MM.1S (cell line): ENCODE results near the gene MAP3K13.

ENCODE experiments used
- EZH2 ChIP-seq: fragments of 300-600 bp; sonication (generic); optimal IDR thresholded peaks from 2 replicates; pipeline ENCODE3; 2017; ENCODE audit warnings: low read depth, mild to moderate bottlenecking, antibody characterized with exemption, low read length, mixed read lengths
- TF ChIP-seq, protein P1 (sequence below): fragments of 300-600 bp; sonication (generic); IDR thresholded peaks from 2 replicates; pipeline ENCODE4 v1.5.1; 2016; ENCODE audit warnings: antibody characterized with exemption, low read length, mixed read lengths

DNA sequence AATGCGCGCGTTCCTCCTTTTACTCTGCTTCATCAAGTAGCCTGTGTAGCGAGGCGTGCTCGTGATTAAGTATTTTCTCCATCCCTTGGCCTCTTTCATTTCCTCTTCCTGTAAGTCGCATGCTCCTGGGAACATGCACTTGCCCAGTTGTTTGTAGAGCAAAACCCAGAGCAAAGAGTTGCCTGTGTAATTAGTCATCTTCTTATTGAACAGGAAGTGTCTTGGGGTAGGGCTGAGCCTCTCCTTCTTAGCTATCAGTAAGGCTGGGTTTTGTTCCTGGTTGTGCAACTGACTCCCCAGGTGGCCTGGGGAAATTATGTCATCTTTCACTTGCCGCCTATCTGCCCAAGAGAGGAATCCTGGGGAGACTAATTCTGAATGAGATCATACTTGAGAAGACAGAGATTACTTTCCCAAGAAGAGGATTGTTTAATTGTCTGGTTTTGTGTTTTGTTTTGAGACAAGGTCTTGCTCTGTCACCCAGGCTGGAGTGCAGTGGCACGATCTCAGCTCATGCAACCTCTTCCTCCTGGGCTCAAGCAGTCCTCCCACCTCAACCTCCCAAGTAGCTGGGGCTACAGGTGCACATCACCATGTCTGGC is 174.5 kb downstream of the MAP3K13 start:
- TF ChIP-seq EZH2, result no peak
- TF ChIP-seq, protein P1, sequence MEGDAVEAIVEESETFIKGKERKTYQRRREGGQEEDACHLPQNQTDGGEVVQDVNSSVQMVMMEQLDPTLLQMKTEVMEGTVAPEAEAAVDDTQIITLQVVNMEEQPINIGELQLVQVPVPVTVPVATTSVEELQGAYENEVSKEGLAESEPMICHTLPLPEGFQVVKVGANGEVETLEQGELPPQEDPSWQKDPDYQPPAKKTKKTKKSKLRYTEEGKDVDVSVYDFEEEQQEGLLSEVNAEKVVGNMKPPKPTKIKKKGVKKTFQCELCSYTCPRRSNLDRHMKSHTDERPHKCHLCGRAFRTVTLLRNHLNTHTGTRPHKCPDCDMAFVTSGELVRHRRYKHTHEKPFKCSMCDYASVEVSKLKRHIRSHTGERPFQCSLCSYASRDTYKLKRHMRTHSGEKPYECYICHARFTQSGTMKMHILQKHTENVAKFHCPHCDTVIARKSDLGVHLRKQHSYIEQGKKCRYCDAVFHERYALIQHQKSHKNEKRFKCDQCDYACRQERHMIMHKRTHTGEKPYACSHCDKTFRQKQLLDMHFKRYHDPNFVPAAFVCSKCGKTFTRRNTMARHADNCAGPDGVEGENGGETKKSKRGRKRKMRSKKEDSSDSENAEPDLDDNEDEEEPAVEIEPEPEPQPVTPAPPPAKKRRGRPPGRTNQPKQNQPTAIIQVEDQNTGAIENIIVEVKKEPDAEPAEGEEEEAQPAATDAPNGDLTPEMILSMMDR, result no peak
